Activated T-cell treated with anti-CD3 and anti-CD28 coated beads for 4 hours (primary cell): Measurements from ENCODE around the gene KCNH3.
"Not testable (repeated sequence)": the region's sequence is repeated elsewhere in the genome, so short reads cannot be mapped to it uniquely, and the experiment has no call there.

Experiments used
- DNase-seq: peaks from one replicate; pipeline ENCODE4 v3.0.0-alpha.2; 2020

Gene KCNH3

DNA sequence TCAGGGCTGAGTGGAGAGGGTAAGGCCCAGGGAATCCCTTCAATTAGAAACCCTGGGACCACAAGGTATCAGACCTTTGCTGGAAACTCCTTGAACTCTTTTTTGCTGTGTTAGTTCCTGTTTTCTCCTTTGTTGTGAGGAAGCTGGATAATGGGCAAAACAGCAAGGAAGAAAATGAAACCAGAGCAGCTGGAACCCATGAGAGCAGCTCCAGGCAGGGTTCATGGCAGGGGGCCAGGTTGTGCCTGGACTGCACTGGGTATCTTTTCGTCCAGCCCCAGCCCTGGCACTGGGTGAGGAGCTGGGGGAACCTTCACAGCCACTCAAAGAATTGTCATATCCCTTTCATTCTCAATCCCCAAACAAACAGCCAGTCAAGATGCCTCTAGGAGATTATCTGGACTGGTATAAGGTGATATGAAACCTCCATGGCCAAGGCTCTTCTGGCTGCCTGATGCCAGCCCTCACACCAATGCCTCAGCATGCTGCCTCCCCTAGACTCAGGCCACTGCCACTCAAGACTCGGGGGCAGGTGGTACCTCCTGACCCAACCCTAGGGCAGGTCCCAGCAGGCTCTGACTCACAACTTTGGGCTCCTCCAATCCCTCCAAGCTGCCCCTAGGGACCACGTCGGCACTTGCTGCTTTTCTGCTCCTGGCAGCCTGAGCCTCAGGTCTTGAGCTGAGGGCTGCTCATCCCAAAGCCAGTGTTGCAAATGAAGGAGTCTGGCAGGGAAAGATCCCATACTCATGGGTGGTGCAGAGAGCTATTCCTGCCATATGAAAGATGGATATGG, 50.1 kb downstream of the KCNH3 start:
- DNase-seq, result no peak

DNA sequence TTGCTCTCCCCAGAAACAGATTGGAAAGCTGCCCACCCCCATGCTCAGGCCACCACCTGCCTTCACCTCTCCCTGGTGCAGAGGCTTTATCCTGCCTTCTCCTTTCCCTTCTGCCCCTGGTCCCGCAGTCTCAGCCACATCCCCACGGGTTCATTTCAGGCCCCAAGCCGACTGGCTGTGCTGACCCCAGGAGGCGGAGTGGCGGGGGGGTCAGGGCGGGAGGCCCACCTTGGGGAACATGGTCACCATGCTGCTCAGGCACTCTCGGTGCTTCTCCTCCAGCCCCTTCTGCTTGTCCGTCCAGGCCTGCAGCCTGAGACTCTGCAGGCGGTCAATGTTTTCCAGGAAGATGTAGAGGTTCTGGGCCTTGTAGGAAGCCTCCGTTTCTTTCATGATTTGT, 59.7 kb downstream of the KCNH3 start:
- DNase-seq, result no peak

DNA sequence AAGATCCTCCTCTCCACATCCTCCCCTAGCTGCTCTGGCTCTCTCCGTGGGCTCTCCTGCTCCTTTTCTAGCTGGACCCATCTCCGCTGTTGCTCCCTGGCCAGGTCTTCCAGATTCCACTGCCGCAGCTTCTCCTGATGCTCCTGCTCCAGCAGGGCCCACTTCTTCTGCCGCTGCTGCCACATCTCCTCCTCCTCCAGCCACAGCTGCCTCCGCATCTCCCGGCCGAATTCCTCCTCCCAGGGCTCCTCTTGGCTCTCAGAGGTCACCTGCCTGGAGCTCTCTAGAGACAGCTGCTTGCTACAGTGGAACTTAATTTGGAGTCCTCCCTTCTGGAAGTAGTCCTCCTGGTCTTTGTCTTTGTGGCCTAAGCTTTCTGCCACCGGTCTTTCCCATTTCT, 61.1 kb downstream of the KCNH3 start:
- DNase-seq, result no peak

DNA sequence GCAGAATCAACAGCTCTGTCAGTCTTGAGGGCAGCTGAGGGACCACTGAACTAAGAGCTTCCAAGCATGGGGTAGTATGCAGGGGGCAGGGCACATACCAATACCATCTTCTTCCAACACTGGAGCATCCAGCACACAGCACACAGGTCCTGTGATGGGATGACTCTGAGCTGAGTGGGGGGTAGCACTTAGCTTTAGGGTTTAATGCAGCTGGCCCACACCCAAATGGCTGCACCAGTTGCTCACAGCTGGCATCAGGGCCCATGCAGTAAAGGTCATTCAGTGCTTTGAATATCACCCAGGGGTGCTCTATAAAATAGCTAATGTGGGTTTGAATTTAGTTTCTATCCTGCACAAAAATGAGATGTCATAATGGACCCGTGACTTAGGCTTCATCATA, 64.9 kb downstream of the KCNH3 start:
- no peak for DNase-seq

DNA sequence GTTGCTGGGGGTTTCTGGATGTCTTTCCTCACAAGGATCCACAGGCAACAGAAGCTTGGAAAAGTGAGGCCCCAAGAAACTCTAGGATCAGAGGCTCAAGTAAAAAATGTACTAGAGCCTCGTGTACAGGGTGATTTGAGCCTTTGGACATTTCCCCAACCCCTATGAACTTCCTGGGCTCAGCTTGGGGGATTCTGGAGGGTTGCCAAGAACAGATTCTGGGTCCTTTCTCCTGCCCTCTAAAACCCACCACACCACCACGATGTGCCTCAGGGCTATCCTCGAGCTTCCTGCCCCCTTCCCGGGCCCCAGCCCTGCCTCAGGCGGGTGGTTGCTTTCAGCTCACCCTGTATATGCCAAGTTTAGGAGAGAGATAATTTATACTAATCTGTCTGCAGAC, 66.0 kb downstream of the KCNH3 start:
- no peak for DNase-seq

DNA sequence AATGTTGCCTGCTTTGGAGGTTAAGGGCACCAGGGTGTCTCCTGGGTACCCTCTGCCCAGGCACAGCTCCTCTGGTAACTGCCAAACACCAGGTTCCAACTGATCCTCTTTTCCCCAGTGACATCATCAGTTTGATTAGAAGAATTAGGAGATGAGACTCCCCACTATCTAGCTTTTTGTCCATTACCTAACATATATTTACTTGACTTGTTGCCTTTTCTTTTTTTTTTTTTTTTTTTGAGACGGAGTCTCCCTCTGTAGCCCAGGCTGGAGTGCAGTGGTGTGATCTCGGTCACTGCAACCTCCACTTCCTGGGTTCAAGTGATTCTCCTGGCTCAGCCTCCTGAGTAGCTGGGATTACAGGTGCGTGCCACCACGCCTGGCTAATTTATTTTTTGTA, 66.7 kb downstream of the KCNH3 start, which contains the start of gene FAM186B:
TSS of gene FAM186B (minus strand) at position 101 of the 400 bp plus-strand sequence. CDS start 162 bp downstream, outside the sequence.
- not testable (repeated sequence) for DNase-seq
